SK-N-SH (cell line): ENCODE results near the gene EIF4E1B. TPM values are rescaled to one million over a fixed set of nuclear protein-coding genes. Genes with fewer than 3 reads are reported as not detected.

ENCODE experiments used
- CTCF ChIA-PET: fragments of 300-600, 350-600 bp; formaldehyde crosslinking; extraction: SDS; loops from one replicate; lab custom pipeline; 2021; lab: Yijun Ruan, JAX
- POLR2A ChIA-PET: fragments of 350-600 bp; sonication (Branson Sonifier 250); formaldehyde crosslinking; extraction: SDS; loops from one replicate; lab custom pipeline; 2020; ENCODE audit warnings: antibody characterized with exemption, inconsistent platforms; lab: Yijun Ruan, JAX
- DNase-seq: peaks from one replicate; pipeline ENCODE4 v3.0.0; 2012
- H2AFZ ChIP-seq: fragments of 200-600 bp; sonication (generic); 2 replicates; pipeline ENCODE4 v1.8.1; 2016; ENCODE audit warnings: antibody characterized with exemption, mild to moderate bottlenecking, low read depth
- H3F3A ChIP-seq: fragments of 200-600 bp; sonication (generic); replicated peaks from 2 replicates; pipeline ENCODE3; 2016; ENCODE audit warnings: antibody characterized with exemption, mild to moderate bottlenecking; ENCODE audit not compliant: insufficient read depth
- H3K27ac ChIP-seq, 2 experiments: fragments of 200-500 bp in 1 of 2; fragments of 200-600 bp in 1 of 2; sonication (Bioruptor generic) in 1 of 2; sonication (generic), shearing (Covaris generic) in 1 of 2; 2 replicates each; pipeline versions ENCODE4 v1.5.1 to v1.6.1; 2014 to 2016; ENCODE audit warnings: low read depth in 2 of 2, inconsistent platforms in 1 of 2, low read length in 1 of 2, mild to moderate bottlenecking in 1 of 2, mixed read lengths in 1 of 2
- H3K27me3 ChIP-seq: fragments of 200-600 bp; sonication (generic), shearing (Covaris generic); 2 replicates; pipeline ENCODE4 v1.6.1; 2016; ENCODE audit warnings: mixed run types; ENCODE audit not compliant: insufficient read depth
- H3K36me3 ChIP-seq, 2 experiments: fragments of 200-500 bp in 1 of 2; fragments of 200-600 bp in 1 of 2; sonication (Bioruptor generic) in 1 of 2; sonication (generic) in 1 of 2; replicated peaks in 1 of 2; 2 replicates each; pipeline versions ENCODE3 to v1.5.1; 2014 to 2016; ENCODE audit warnings: low read length in 1 of 2, mild to moderate bottlenecking in 1 of 2; ENCODE audit not compliant: insufficient read depth in 2 of 2, control insufficient read depth in 1 of 2
- H3K4me1 ChIP-seq, 2 experiments: fragments of 200-500 bp in 1 of 2; fragments of 200-600 bp in 1 of 2; sonication (Bioruptor generic) in 1 of 2; sonication (generic), shearing (Covaris generic) in 1 of 2; 2 replicates each; pipeline versions ENCODE4 v1.5.1 to v1.6.1; 2014 to 2016; ENCODE audit warnings: low read depth in 1 of 2, low read length in 1 of 2, mixed run types in 1 of 2; ENCODE audit not compliant: insufficient read depth in 2 of 2, control insufficient read depth in 1 of 2
- H3K4me2 ChIP-seq: fragments of 200-600 bp; sonication (generic), shearing (Covaris generic); 2 replicates; pipeline ENCODE4 v1.6.1; 2017; ENCODE audit warnings: mixed run types
- H3K4me3 ChIP-seq, 2 experiments: fragments of 200-500 bp in 1 of 2; fragments of 200-600 bp in 1 of 2; sonication (Bioruptor generic) in 1 of 2; sonication (generic), shearing (Covaris generic) in 1 of 2; 2 replicates each; pipeline versions ENCODE4 v1.5.1 to v1.8.1; 2014 to 2016; ENCODE audit warnings: low read depth in 2 of 2, inconsistent platforms in 1 of 2, low read length in 1 of 2, mild to moderate bottlenecking in 1 of 2, mixed read lengths in 1 of 2, moderate library complexity in 1 of 2
- H3K79me2 ChIP-seq: fragments of 200-600 bp; sonication (generic); 2 replicates; pipeline ENCODE4 v1.8.1; 2017; ENCODE audit warnings: mild to moderate bottlenecking; ENCODE audit not compliant: insufficient read depth
- H3K9ac ChIP-seq: fragments of 200-600 bp; sonication (generic); 2 replicates; pipeline ENCODE4 v1.6.1; 2017; ENCODE audit warnings: mixed run types
- H3K9me2 ChIP-seq: fragments of 200-600 bp; sonication (generic); 2 replicates; pipeline ENCODE4 v1.6.1; 2017; ENCODE audit warnings: mixed run types
- H3K9me3 ChIP-seq: fragments of 200-600 bp; sonication (generic); 2 replicates; pipeline ENCODE4 v1.6.1; 2017; ENCODE audit warnings: mixed run types, mild to moderate bottlenecking, moderate library complexity
- H4K20me1 ChIP-seq: fragments of 200-600 bp; sonication (generic); 2 replicates; pipeline ENCODE4 v1.6.1; 2017; ENCODE audit warnings: mild to moderate bottlenecking, mixed run types; ENCODE audit not compliant: insufficient read depth
- CHD2 ChIP-seq: fragments of 150-350 bp; IDR thresholded peaks from 2 replicates; pipeline ENCODE4 v1.6.1; 2018; ENCODE audit warnings: low read length; ENCODE audit not compliant: partially characterized antibody
- CTCF ChIP-seq: fragments of 200-600 bp; sonication (generic); IDR thresholded peaks from 2 replicates; pipeline ENCODE4 v1.6.1; 2017; ENCODE audit warnings: antibody characterized with exemption, mild to moderate bottlenecking, moderate library complexity
- MAX ChIP-seq: IDR thresholded peaks from 2 replicates; pipeline ENCODE4 v1.4.0; 2012; ENCODE audit warnings: low read depth
- MXI1 ChIP-seq: IDR thresholded peaks from 2 replicates; pipeline ENCODE4 v1.6.1; 2012; ENCODE audit warnings: mild to moderate bottlenecking, low read depth, low read length, improper control_type of control experiment
- WGBS: methylation state at CpG from one replicate; pipeline ENCODE4 v1.1.6; 2017; ENCODE audit warnings: low lambda C conversion rate; 5-methylcytosine and 5-hydroxymethylcytosine counted together
- polyA plus RNA-seq, 3 experiments: library from polyadenylated mRNA; depleted of rRNA; stranded (reverse); fragments of >200 nt; gene quantifications; 2 replicates each; pipeline ENCODE4 v1.2.3, GENCODE V29; 2012
- TF ChIP-seq, protein P1 (sequence below): fragments of 150-350 bp; IDR thresholded peaks from 2 replicates; pipeline ENCODE4 v1.6.1; 2017; ENCODE audit warnings: antibody characterized with exemption, low read length, low read depth, borderline replicate concordance

EIF4E1B gene
- polyA plus RNA-seq, 1 of the 3 experiments (the other 2 are of a cell fraction) = not detected

DNA sequence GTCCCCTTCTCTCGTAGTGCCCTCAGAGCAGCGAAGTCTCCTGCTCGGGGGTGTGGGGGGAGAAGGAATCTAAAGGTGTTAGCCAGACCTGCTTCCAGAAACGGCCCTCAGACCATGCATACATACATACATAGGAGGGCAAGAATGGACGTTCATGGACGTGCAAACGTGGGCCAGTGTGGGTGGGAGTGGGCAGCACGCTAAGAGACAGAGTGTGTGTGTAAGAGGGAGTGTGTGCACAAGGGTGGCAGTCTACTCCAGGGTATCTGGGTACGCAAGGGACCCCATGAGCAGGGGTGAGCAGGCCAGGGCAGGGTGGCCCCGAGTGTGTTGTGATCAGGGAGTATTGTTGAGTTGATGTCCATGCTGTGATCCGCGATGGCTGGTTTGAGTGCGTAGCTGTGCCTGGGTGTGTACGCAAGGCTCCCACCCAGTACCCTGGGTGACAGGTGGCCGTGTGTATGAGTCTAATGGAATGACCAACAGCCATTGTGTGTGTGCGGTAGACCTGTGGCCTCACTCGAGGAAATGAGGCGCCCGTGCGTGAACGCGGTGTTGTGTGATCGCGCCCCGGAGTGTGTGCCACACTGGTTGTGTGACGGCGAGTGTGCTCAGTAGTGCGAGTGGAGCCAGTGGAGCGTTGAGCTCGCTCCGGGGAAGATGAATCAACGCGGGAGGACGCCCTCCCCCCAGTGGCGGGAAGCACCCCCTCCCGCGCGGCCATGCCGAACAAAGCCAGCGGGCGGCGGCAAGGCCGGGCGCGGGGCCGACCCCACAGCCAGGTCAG is 21.3 kb upstream of the EIF4E1B start:
- Histone ChIP-seq H2AFZ (no peak overlapping the region), H3K9ac (peak overlapping the region; percentile 51; the same call in 1 of the 2 replicates), H3K27me3 (no peaks in the 10 kb centered on the region)

More for the DNA sequence above, 21.3 kb upstream of the EIF4E1B start:
- CTCF ChIA-PET = interaction anchor here (0.6 to 2.5 kb wide), 4 partner anchors 31 to 192 kb away, joined by 3 to 9 read pairs (median 4); partner anchors contain the start of gene CLTB
- Histone ChIP-seq H3K4me3 (peak overlapping the region; percentile 68 to 69), H3K36me3 (no peaks in the 10 kb centered on the region), H3K79me2 (peaks cover 21% of the 10 kb centered on the region), H3K4me1 (peaks cover 1 to 43% of the 10 kb centered on the region in 2 experiments; a peak in 2 of 4 replicates), H3K9me3 (no peaks in the 10 kb centered on the region), H3K4me2 (peak overlapping the region; percentile 90)
- TF ChIP-seq MXI1 = peak; percentile 45; the same call in 1 of the 2 replicates
- TF ChIP-seq, protein P1, sequence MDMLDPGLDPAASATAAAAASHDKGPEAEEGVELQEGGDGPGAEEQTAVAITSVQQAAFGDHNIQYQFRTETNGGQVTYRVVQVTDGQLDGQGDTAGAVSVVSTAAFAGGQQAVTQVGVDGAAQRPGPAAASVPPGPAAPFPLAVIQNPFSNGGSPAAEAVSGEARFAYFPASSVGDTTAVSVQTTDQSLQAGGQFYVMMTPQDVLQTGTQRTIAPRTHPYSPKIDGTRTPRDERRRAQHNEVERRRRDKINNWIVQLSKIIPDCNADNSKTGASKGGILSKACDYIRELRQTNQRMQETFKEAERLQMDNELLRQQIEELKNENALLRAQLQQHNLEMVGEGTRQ = no peak
- 0 out of 2 replicates have a peak, but pooled peaks have one; percentile 25 for TF ChIP-seq MAX
- TF ChIP-seq CHD2 = peak; percentile 38
- TF ChIP-seq CTCF = 0 out of 2 replicates have a peak, but pooled peaks have one; percentile 7
- TF ChIP-seq, all 33 proteins: peak for 4
- DNase-seq = no peak
- H4K20me1 ChIP-seq = peaks cover 28% of the 10 kb centered on the region; the same call in 1 of the 2 replicates
- H3K9me2 ChIP-seq = no peaks in the 10 kb centered on the region
- WGBS = 59% methylated on average over 15 of the region's 46 CpGs
- peak overlapping the region in 1 of 2 experiments; percentile 29; a peak in 2 of 4 replicates for H3K27ac ChIP-seq
- peaks cover 4% of the 10 kb centered on the region for H3F3A ChIP-seq
- POLR2A ChIA-PET = interaction anchor here (1.1 kb wide), 1 partner anchor 13 kb away, joined by 3 read pairs; no protein-coding TSS in a partner anchor
